Activated CD4-positive, alpha-beta T cell treated with anti-CD3 and anti-CD28 coated beads, Interleukin-10, Interleukin-2, amounts not matched to agents 100 ng/mL and 50 ng/mL, durations not matched to agents 16 hours and 8 hours (primary cell): ENCODE results near the gene PTPN22.

Experiments used
- DNase-seq: peaks from one replicate; pipeline ENCODE4 v3.0.0-alpha.2; 2020

Gene PTPN22

DNA sequence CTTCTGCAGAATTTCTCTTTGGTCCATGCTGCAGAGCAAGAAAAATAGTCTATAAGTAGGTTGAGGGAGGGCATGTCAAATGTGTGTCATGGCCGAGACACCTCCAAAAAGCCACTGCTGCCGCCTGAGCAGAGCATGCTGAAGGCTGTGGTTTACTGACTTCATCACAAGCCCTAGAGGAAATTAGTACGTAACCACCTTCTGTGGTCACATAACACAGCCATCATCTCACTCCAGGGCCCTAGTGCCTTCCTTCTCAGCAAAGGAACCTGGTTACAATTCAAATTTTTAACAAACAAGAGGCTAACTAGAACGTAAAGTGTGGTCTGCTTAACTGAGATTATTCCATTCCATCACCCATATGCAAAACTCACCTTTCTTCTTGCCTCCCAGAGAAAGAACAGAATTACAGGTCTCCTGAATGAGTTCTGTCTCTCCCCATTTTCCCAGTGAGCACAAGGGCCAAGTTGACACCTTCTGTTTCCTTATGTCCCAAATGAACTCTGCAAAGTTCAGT, at the start of gene PTPN22:
Gene PTPN22 (minus strand): TSS at position 116 of the 517 bp plus-strand sequence.
- DNase-seq: peak; percentile 95

DNA sequence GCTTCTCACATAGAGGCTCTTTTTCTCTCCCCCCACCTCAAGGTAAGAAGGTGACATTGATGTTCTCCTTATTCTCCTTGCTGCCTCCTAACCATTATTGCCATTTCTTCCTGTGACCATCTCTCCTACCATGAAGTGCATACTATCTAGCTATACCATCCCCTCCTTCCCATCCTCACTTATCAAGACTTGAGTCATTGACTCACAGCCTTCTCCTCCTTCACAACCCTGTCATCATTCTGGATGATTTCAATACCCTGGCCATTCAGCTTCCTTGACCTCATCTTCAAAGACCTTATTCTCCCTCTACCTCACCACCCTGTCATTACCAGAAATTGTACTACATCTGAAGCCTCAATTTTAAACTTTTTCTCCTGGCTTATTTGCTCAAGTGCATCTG, 46.7 kb upstream of the PTPN22 start:
- no peak for DNase-seq

DNA sequence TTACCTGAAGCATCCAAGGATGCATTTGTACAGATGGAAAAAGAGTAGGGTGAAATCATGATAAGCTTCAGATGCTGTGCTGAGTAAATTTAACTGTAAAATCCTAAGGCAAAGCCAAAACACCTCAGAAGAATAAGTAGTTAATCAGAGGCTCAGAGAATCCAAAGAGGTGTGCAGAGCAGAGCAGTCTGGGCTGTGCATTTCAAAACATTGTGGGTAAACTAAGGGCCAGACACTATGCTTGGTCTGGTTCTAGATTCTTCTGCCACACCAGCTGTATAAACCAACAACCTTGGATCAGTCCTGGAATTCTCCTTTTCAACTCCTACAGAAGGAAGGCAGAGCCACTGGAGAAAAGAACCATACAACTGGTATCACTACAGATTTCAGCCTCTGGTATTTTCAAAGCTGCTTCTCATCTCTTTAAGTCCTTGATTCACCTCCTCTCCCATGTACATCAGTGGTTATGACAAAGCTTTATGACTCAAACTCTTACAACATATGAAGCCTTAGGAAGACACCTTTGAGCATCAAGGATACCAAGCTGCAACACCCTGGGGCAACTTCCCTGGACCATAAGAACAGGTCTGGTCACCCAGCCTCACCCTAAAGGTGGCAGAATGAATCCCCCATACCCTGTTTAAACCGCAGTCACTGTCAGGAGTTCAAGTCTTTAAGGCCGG, 46.0 kb upstream of the PTPN22 start:
- no peak for DNase-seq

DNA sequence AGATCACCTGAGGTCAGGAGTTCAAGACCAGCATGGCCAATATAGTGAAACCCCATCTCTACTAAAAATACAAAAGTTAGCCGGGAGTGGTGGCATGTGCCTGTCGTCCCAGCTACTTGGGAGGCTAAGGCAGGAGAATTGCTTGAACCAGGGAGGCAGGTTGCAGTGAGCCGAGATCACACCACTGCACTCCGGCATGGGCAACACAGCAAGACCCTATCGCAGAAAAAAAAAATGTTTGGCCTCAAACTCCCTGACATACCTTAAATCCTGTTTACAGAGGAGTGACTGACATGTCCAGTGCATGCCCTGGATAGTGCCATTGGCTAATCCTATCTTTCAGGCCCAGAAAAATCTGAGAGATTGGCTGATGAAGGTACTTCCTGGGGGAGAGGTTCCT, 45.5 kb upstream of the PTPN22 start:
- no peak for DNase-seq

DNA sequence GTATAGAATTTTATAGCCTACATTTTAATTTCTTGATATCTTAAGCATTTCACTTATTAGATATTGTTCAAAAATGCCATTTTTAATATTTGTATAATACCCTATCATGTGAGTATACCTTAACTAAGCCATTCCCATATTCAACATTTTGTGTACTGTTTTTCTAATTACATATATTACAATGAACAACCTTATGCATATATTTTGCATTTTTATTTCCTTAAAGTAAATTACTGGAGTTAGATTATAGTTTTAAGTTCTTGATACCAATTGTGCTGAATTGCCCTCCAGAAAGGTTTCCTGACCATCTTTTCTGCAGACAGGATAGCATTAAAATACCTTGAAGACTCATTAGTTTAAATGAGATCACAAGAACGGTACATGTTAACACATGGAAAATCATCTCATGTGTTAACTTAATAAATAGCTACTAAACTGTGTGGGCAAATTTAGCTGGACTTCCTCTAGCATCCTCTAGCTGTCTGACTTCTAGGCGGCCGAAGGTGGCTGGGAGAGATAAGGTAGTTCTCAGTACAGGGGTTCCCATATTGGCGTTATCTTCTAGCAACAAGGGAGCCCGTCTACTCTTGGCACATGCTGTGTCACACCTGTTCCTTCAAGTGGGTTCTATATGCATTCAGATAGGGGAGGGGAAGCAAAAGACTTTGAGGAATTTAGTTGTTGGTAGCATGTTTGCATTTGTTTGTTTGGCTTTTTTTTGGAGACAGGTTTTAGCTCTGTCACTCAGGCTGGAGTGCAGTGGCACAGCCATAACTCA, 42.6 kb upstream of the PTPN22 start:
- no peak for DNase-seq

DNA sequence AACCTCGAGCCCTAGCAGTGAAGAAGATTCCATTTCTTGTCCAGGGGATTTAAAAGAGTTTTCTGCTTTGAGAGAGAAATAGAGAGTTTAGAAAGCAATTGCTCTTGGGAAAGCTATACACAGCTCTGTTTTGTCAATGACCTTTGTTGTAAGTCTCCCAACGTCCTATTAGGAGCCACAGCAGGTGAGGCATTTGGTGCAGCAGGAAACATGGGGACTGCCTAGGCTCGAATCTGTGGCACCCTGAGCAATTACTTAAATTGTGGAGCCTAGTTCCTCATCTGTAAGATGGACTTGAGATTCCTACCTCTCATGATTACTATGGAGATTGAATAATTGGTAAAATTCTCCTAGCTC, 41.8 kb upstream of the PTPN22 start:
- DNase-seq: no peak

DNA sequence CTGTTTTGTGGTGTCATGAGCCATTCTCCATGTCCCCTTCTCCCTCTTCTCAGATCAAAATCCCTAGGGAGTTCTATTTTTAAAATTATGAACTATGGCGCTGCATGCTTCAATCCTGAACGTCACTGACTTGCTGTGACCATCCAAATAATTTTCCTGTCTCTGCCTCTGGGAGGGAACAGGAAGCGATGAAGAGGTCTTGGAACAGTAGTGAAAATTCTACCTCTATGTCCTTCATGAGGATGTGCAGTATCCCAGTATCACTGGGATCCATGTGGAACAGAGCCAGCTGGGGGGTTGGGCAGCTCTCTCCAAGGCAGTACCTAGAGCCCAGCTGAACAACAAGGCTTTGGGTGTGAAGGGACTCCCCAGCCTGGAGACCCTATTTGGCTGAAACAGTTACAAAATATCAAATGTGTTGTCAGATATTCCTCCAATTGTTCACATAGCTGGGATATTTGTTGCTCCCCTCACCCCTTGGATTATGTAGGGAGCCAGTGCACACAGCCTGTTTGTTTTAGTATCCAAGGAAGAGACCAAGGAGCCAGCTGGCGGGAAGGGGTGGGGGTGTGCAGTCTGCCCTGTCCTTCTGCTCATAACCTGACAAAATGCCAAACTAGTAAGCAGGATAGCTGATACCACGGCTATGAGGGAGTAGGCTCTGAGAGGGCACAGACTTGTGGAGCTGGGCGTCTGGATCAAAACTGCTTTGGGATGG, 41.2 kb upstream of the PTPN22 start:
- no peak for DNase-seq

DNA sequence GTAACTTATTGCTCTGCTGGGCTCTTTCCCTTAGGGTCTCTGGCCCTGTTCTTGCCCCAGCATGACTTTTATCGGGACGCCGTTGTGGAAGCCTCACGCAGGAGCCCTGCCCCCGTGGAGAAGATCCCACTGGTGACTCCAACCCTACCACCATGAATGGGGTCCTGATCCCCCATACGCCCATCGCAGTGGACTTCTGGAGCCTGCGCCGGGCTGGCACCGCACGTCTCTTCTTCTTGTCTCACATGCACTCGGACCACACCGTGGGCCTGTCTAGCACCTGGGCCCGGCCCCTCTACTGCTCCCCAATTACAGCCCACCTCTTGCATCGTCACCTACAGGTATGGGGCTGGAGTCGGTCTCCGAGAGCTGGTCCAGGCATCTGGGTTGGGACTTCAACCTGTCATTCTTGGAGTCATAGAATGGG, 33.9 kb upstream of the PTPN22 start:
- peak; percentile 40 for DNase-seq

DNA sequence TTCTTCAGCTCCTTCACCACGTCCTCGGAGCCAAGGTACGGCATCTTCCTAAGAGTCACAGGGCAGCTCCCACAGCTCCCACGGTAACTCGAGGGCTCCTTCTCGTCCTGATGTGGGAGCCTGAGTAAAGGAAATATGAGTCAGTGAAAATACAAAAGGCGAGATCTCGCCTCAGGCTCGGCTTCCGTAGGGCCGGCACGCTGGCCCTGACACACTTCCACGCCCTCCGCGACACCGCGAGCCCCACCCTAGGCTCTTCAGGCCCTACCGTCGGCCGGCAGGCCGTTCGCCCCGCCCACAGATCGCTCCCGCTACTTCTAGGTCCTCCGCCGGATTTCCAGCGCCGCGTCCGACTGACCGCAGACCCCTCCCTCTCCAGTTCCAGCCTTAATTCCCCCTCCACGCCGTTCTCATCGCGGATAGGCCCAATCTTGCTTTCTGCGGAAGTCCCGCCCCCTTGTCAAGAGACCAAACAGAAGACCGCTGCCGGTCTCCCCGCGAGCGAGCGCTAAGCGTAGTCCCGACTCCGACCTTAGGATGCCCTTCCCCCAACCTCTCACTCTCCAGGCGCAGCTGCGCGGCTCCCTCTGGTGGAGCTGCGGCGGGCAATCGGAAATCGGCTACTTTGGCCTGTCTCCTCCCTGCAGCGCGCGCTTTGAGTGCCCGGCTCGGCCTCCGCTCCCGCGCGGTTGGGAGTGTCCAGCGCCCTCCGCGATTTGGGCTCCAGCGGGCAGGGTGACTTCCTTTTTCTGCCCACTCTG, 33.3 kb upstream of the PTPN22 start, which contains the start of the genes AP4B1 and DCLRE1B:
Gene AP4B1 (minus strand): TSS at position 126 of the 761 bp plus-strand sequence. CDS start 82 bp downstream, at position 44.
Gene DCLRE1B (plus strand): TSS at position 653 of the 761 bp plus-strand sequence. CDS start 261 bp downstream, outside the sequence.
- peak; percentile 100 for DNase-seq

DNA sequence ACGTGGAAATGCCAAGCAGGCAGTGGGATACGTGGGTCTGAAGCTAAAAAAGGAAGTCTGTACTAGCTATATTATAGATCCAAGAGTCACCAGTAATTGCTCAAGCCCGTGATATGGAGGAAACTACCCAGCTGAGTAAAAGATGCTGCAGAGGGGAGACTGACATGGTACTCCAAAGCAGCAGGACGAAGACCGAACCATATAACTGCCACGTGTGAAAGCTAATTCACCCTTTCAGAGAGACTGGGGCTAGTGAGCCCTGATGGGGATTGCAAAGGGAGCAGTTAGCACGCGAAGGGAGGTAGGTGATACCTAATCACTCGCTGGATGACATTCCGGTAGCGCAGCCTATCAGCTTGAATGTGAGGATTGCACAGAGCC, 32.8 kb upstream of the PTPN22 start:
- DNase-seq: no peak

DNA sequence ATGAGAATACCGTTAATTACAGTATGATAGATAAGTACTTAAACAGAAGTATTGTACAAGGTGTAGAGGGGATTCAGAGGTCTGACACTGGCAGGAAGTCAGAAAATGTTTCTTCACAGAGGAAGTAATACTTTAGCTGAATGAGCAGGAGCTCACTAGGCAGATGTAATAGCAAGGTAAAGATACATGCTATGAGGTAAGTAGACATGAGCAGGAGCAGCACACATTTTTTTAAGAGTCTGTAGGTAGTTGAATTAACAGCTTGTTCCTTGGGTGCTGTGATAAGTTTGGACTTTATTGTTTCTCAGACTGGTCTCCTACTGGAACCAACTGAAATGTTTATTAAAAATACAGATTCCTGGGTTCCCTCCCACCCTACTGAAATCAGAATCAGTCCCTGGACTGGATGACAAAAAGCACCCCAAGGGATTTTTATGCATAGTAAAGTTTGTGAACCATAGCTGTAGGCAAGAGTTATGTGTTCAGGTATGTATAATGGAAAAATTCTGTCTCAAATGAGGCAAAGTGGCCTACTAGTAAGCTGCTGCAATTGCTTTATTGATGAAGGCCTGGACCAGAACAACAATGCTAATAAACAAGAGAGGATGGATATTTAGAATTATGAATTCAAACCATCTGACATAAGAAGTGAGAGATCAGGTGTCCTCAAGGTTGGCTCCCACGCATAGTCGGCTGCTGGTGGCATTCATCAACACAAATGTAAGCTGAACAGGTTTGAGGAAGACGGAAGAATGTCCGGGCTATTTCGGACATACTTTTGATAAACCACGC, 32.2 kb upstream of the PTPN22 start:
- DNase-seq: peak; percentile 28

DNA sequence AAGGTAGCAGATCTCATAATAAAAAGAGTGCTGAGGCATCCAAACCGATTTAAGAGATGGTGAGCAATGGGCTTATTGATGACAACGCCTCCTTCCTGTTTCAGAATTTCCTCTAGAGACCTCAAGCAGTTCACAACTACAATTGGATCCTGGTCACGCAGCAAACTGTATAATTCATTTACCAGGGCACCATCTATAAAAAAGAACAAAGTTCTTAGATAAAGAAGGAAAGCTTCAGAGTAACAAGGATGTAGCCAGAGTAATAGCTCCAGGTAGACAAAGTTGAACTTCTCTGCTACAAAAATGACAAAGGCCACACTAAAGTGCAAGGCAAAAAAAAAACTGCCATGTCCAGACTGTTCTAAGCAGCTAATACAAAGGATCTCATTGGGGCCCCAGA, 29.7 kb upstream of the PTPN22 start:
- DNase-seq: peak; percentile 21

DNA sequence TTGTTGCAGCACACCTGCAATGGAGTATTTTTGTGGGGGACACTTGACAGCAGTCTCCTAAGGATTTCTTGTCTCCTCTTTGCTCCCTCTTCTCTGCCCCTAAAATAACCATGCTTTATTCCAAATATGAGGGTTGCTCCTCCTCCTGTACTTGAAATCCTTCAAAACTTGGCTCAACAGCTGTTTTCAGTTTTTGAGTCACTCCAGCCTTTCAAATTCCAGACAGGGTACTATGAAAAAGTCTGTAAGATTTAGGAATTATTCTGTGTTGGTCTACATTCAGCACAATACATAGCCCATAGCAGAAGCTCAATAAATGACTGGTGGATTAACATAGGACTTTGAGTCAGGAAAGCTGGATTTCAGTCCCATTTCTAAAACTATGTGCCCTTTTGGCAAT, 27.6 kb upstream of the PTPN22 start:
- DNase-seq: no peak

DNA sequence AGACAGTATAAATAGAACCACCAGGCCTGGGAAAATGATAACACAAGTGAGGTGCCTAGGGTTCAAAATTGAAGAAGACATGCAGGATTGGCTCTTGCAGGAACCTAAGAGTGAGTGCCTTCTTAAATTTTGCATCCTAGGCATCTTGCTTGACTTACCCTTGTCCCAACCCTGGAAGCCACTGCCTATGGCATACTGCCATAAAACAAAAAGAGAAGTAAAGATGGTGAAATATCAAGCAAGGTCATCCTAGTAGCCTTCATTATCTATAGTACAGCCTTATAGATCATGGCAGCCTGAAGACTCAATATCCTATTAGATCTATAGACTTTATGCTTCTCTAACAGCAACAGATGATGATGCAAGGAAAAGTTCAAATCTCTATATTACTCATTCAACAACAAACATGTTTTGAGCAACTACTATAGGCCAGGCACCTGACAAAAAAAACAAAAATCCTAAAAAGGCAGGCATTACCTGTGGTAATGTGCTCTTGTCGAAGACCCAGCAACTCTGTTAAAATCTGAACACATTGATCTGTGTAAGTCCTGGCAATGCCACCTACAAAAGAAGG, 26.8 kb upstream of the PTPN22 start:
- peak; percentile 20 for DNase-seq

DNA sequence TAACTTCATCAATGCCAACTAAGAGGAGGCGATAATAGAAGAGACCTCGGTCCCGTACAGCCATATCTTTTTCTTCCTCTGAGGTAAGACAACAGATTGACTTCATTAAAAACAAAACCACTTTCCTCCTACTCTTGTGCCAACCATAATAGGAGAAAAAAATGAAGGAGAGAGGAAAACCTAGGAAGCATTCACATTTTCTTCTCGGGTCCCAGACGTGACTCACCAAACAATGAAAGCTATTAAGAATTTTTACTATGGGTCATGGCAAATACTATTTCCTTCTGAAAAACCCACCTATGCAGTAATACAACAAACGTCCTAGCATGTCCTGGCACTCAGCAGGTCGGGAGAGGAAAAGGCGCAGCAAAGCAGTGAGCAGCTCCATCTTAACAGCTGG, 24.4 kb upstream of the PTPN22 start:
- DNase-seq: no peak

DNA sequence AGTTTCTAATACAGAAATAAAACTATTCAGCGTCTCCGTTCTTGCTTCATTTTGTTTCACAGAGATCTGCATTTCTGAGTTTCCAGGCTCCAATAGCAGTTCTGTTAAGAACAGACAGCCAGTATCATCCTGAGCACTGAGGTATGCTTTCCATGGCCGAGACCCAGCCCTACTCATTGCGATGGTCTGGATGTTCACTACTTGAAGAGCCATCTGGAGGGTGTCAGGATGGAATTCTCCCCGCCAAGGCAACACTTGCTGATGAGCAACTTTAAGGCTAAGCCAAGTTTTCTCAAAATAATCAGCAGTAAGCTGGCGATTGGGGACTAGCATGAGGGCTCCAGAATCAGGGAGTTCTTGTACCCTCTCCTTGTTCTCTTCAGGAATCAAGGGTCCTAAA, 23.6 kb upstream of the PTPN22 start:
- DNase-seq: no peak

DNA sequence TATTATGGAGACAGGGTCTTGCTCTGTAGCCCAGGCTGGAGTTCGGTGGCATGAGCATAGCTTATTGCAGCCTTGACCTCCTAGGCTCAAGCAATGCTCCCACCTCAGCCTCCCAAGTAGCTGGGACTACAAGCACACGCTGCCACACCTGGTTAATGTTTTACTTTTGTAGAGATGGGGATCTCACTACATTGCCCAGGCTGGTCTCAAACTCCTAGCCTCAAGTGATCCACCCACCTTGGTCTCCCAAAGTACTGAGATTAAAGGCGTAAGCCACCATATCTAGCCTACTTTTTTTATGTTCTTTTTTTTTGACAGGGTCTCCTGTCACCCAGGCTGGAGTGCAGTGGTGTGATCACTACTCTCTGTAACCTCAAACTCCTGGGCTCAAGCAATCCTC, 21.8 kb upstream of the PTPN22 start:
- DNase-seq: no peak

DNA sequence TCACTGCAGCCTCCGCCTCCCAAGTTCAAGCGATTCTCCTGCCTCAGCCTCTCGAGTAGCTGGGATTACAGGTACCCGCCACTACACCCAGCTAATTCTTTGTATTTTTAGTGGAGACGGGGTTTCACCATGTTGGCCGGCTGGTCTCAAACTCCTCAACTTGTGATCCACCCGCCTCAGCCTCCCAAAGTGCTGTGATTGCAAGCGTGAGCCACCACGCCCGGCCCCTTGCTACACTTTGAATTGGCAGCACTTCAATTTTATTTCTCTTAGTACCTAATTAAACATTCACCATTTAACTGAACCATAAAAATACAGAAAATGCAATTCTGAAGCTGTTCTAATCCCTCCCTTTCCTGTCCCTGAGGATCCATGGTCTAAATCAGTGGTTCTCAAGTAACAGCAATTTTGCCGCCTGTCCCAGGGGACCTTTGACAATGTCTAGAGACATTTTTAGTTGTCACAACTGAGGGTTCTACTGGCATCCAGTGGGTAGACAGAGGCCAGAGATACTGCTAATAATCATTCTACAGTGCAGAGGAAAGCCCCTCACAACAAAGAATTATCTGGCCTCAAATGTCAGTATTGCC, 20.2 kb upstream of the PTPN22 start:
- DNase-seq: no peak

DNA sequence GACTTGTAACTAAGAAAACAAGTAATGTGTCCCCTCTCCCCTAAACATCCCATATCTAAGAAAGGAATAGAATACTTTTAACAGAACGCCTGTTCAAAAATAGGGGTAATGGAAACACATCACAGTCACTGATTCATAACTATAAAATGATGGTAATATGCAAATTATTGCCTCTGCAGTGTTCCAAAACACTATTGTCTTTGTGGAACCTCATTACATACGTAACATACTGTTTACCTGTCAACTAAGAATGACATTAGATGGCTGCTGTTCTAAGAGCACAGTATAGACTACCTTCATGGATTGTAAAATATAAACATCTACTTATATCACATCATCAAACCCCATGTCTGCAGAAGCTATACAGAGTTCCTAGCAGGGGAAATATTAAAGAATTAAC, 19.3 kb upstream of the PTPN22 start:
- DNase-seq: no peak

DNA sequence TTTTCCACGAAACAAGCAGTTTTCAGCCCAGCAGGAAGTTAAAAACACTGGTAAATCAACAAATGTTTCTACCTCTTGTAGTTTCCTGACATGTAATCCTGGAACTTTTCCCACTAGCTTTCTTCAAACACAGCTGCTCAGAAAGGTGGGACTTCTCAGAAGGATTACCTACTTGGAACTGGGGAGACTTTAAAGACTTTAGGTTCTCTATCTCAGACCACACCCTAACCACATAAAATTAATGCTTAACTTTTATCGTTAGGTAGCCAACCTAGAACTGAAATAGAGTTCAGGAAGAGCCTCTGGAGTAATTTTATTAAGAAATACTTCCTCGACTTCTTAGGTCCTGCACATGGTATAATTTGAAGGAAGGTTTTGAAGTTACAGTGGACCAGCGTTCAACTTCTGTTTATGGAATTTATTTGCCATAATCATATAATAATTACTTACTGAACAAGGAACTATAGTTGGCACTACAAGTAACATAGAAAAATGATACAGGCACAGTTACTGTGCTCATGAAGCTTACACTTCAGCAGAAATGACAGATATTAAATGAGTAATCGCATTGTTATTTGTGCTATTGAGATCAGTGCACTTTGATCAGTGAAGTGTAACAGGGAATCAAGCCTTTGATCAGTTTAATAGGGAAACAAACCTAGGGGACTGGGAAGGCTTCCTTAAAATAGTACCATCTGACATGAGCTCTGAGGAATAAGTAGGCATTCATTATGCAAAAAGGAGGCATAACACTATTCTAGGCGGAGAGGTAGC, 16.1 kb upstream of the PTPN22 start, which contains the start of gene BCL2L15:
Gene BCL2L15 (minus strand): TSS at position 180 of the 774 bp plus-strand sequence. CDS start 206 bp downstream, outside the sequence.
- no peak for DNase-seq
